BLaER1 (cell line): ENCODE data around the gene MRPL48.

Experiments used
- H3K27ac ChIP-seq: shearing (Covaris generic); formaldehyde crosslinking; 2 replicates; pipeline ENCODE4 v1.8.1; 2022
- H3K27me3 ChIP-seq: shearing (Covaris generic); formaldehyde crosslinking; 2 replicates; pipeline ENCODE4 v1.8.1; 2022
- H3K36me3 ChIP-seq: shearing (Covaris generic); formaldehyde crosslinking; 2 replicates; pipeline ENCODE4 v1.8.1; 2022
- H3K4me1 ChIP-seq: shearing (Covaris generic); formaldehyde crosslinking; 2 replicates; pipeline ENCODE4 v1.8.1; 2022
- H3K4me2 ChIP-seq: shearing (Covaris generic); formaldehyde crosslinking; 2 replicates; pipeline ENCODE4 v1.8.1; 2022
- H3K4me3 ChIP-seq: shearing (Covaris generic); formaldehyde crosslinking; 2 replicates; pipeline ENCODE4 v1.8.1; 2022
- H3K9ac ChIP-seq: shearing (Covaris generic); formaldehyde crosslinking; 2 replicates; pipeline ENCODE4 v1.8.1; 2022
- H3K9me3 ChIP-seq: shearing (Covaris generic); formaldehyde crosslinking; 2 replicates; pipeline ENCODE4 v1.8.1; 2022
- H4K20me1 ChIP-seq: shearing (Covaris generic); formaldehyde crosslinking; 2 replicates; pipeline ENCODE4 v1.8.1; 2022
- Cebpa-rat ChIP-seq: shearing (Covaris generic); IDR thresholded peaks from 2 replicates; pipeline ENCODE4 v1.8.1; 2022

Gene MRPL48

GRCh38 chr11:73752903-73753302 is 34.8 kb upstream of the MRPL48 start:
- Histone ChIP-seq H3K9me3 (no peaks in the 10 kb centered on the region), H4K20me1 (peaks cover 97% of the 10 kb centered on the region), H3K4me3 (no peak overlapping the region), H3K9ac (no peak overlapping the region), H3K4me2 (no peak overlapping the region), H3K27ac (no peak overlapping the region), H3K4me1 (peaks cover 10% of the 10 kb centered on the region; the same call in 1 of the 2 replicates), H3K36me3 (peaks cover 28% of the 10 kb centered on the region; the same call in 1 of the 2 replicates), H3K27me3 (no peaks in the 10 kb centered on the region)
- no peak for TF ChIP-seq Cebpa-rat

GRCh38 chr11:73753938-73754337 is 33.7 kb upstream of the MRPL48 start:
- no peaks in the 10 kb centered on the region for H3K9me3 ChIP-seq
- no peak overlapping the region for H3K9ac ChIP-seq
- H3K4me1 ChIP-seq: peaks cover 20% of the 10 kb centered on the region
- no peak overlapping the region for H3K4me3 ChIP-seq
- no peak for TF ChIP-seq Cebpa-rat
- H3K27ac ChIP-seq: no peak overlapping the region
- peaks cover 28% of the 10 kb centered on the region; the same call in 1 of the 2 replicates for H3K36me3 ChIP-seq
- no peak overlapping the region for H3K4me2 ChIP-seq
- no peaks in the 10 kb centered on the region for H3K27me3 ChIP-seq
- peaks cover 97% of the 10 kb centered on the region for H4K20me1 ChIP-seq

GRCh38 chr11:73755670-73756069 is 32.0 kb upstream of the MRPL48 start:
- no peaks in the 10 kb centered on the region for H3K27me3 ChIP-seq
- H3K4me1 ChIP-seq: peaks cover 19% of the 10 kb centered on the region
- peaks cover 89% of the 10 kb centered on the region for H4K20me1 ChIP-seq
- no peak overlapping the region for H3K4me2 ChIP-seq
- no peak overlapping the region for H3K4me3 ChIP-seq
- peaks cover 28% of the 10 kb centered on the region; the same call in 1 of the 2 replicates for H3K36me3 ChIP-seq
- no peak overlapping the region for H3K27ac ChIP-seq
- no peak overlapping the region for H3K9ac ChIP-seq
- TF ChIP-seq Cebpa-rat: no peak
- H3K9me3 ChIP-seq: no peaks in the 10 kb centered on the region

DNA sequence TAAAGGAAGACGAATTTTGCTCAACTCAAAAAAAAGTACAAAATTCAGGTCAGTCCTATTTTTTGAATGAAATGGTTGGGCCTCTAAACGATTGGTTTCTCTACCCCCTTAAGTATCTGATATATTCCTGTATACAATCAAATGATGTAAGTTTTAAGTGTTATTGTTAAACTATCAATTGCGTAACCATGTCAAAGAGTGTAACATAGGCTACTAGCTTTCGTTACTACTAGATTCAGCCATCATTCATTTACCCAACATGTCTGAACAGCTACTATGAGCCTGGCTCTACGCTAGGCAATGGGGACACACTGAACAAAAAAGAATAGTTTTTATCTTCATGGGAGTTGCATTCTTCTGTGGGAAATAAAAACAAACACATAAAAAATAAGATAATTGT is 30.1 kb upstream of the MRPL48 start:
- H3K9ac ChIP-seq: no peak overlapping the region
- H3K27me3 ChIP-seq: no peaks in the 10 kb centered on the region
- TF ChIP-seq Cebpa-rat: peak; percentile 56; the same call in 1 of the 2 replicates
- H3K4me3 ChIP-seq: no peak overlapping the region
- H4K20me1 ChIP-seq: peaks cover 69% of the 10 kb centered on the region
- no peaks in the 10 kb centered on the region for H3K9me3 ChIP-seq
- peaks cover 23% of the 10 kb centered on the region; the same call in 1 of the 2 replicates for H3K36me3 ChIP-seq
- no peak overlapping the region for H3K27ac ChIP-seq
- H3K4me2 ChIP-seq: no peak overlapping the region; the same call in 1 of the 2 replicates
- peaks cover 19% of the 10 kb centered on the region for H3K4me1 ChIP-seq

GRCh38 chr11:73758451-73758850 is 29.2 kb upstream of the MRPL48 start:
- TF ChIP-seq Cebpa-rat: no peak
- H3K4me3 ChIP-seq: no peak overlapping the region
- peak overlapping the region; percentile 93 for H3K4me2 ChIP-seq

DNA sequence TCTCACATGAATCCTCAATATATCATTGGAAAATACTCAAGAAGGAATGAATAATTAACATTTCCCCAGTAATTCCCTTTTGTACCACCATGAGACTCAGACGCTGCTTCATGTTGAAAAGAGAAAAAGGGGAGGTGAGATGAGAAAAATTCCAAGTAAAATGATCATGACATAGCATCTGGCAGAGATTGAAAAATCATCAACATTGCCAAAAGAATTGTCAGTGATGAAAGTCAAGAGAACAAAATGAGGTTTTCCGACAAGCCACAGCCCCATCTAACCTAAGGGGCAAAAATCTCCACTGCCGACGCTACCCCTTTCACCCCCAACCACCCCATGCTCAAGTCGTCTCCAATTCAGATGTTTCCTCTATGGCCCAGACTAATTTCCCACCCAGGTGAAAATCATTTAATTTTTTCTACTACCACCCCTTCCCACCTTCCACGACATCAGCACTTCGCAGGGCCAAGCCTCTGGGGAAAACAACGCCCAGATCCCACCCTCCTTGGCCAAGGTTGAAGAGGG is 28.0 kb upstream of the MRPL48 start:
- Histone ChIP-seq H3K4me1 (peaks cover 19% of the 10 kb centered on the region), H3K27ac (peak overlapping the region; percentile 90), H3K9me3 (no peaks in the 10 kb centered on the region), H3K36me3 (0 out of 2 replicates have a peak, but pooled peaks cover 12% of the 10 kb centered on the region), H3K9ac (peak overlapping the region; percentile 97), H3K27me3 (no peaks in the 10 kb centered on the region), H3K4me2 (peak overlapping the region; percentile 93), H4K20me1 (peaks cover 49% of the 10 kb centered on the region), H3K4me3 (peak overlapping the region; percentile 100)
- no peak for TF ChIP-seq Cebpa-rat

More at GRCh38 chr11:73758451-73758850, 29.2 kb upstream of the MRPL48 start:
- no peak overlapping the region for H3K27ac ChIP-seq
- H3K4me1 ChIP-seq: peaks cover 19% of the 10 kb centered on the region
- H3K27me3 ChIP-seq: no peaks in the 10 kb centered on the region
- peaks cover 23% of the 10 kb centered on the region; the same call in 1 of the 2 replicates for H3K36me3 ChIP-seq
- H3K9me3 ChIP-seq: no peaks in the 10 kb centered on the region
- peak overlapping the region; percentile 97; the same call in 1 of the 2 replicates for H3K9ac ChIP-seq
- H4K20me1 ChIP-seq: peaks cover 61% of the 10 kb centered on the region

GRCh38 chr11:73760135-73760678 is 27.5 kb upstream of the MRPL48 start:
- peaks cover 19% of the 10 kb centered on the region for H3K4me1 ChIP-seq
- 0 out of 2 replicates have a peak, but pooled peaks cover 9% of the 10 kb centered on the region for H3K36me3 ChIP-seq
- peak overlapping the region; percentile 97 for H3K9ac ChIP-seq
- no peaks in the 10 kb centered on the region for H3K9me3 ChIP-seq
- H4K20me1 ChIP-seq: peaks cover 43% of the 10 kb centered on the region
- no peak for TF ChIP-seq Cebpa-rat
- peak overlapping the region; percentile 100 for H3K4me3 ChIP-seq
- H3K4me2 ChIP-seq: peak overlapping the region; percentile 93
- peak overlapping the region; percentile 90 for H3K27ac ChIP-seq
- H3K27me3 ChIP-seq: no peaks in the 10 kb centered on the region

DNA sequence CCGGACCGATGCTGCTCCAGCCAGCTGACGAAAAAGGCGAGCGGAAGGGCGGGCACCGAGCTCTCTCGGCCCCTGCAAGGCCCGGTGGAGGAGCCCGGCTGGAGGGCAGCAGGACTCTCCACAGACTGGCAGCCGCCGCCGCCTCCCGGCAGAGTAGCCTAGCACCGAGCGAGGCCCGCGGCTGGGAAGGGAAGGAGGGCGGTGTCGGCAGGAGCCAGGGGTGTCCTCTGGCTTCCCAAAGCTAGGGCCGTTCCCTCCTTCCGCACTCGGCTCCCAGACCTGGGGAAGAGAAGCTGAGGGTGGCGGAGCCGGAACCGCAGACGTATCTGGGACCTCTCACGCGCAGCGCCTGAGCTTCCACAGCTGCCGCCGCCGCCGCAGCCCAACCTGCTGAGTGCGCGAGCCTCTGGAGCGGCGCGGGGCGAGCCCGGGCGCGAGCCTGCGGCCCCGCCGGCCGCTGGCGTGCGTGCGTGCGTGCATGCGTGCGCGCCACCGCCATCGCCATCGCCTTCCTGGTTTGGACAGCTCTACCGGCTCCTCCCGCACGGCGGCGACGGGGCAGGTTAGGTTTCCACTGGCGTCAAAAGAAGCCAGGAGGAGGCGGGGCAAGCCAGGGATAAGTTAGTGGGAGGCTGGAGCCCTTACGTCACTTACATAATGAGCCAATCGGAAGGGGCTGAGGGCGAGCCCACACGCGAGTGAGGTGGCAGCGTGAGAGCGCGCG is 26.8 kb upstream of the MRPL48 start, which contains the start of gene RAB6A:
Gene RAB6A, minus strand, starts transcription at position 396 of the 724 bp plus-strand sequence. CDS start 439 bp downstream, outside the sequence.
- Histone ChIP-seq H3K27me3 (no peaks in the 10 kb centered on the region), H3K9me3 (no peaks in the 10 kb centered on the region), H3K27ac (peak within 1 kb of the TSS; percentile 90), H3K4me3 (peak within 1 kb of the TSS; percentile 100), H3K4me2 (peak within 1 kb of the TSS; percentile 93), H3K4me1 (peaks cover 19% of the 10 kb centered on the region), H4K20me1 (peaks cover 38% of the 10 kb centered on the region), H3K9ac (peak within 1 kb of the TSS; percentile 97), H3K36me3 (0 out of 2 replicates have a peak, but pooled peaks cover 3% of the 10 kb centered on the region)
- TF ChIP-seq Cebpa-rat: no peak

DNA sequence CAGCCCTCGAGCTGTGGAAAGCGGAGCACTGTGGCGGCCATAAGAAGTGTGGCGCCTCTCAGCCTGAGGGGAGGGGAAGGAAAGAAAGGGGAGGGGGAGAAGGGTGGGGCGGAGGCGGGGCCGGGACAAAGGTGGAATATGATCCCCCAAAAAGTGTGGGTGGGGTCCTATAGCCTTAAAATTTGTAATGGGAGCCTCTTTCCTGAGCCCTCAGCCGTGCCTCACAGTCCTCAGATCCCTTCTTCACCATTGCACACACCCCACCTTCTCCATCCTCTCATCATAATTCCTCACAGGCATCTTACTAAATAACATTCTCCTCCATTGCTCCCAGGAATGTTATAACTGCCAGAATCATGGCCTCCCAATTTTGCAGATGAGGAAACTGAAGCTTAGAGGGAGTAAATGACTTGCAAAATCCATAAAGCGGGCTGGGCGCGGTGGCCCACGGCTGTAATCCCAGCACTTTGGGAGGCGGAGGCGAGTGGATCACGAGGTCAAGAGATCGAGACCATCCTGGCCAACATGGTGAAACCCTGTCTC is 26.2 kb upstream of the MRPL48 start:
- Histone ChIP-seq H4K20me1 (peaks cover 32% of the 10 kb centered on the region), H3K27ac (peak overlapping the region; percentile 60; the same call in 1 of the 2 replicates), H3K4me1 (peaks cover 19% of the 10 kb centered on the region), H3K36me3 (no peaks in the 10 kb centered on the region), H3K9ac (0 out of 2 replicates have a peak overlapping the region, but pooled peaks have one; percentile 15), H3K27me3 (no peaks in the 10 kb centered on the region), H3K4me3 (peak overlapping the region; percentile 100), H3K4me2 (peak overlapping the region; percentile 64), H3K9me3 (no peaks in the 10 kb centered on the region)
- TF ChIP-seq Cebpa-rat: no peak
